HG02798 (cell line): ENCODE results near the gene RBM38.
A peak's percentile ranks its signal among the peaks of the same experiment; 100 is the strongest.

Source experiments
- ATAC-seq: cut with Tn5 transposase; IDR thresholded peaks from one replicate; pipeline ENCODE4 v1.9.1; 2021; ENCODE audit warnings: mild to moderate bottlenecking; ENCODE audit not compliant: unreplicated experiment, poor library complexity

RBM38 gene

GRCh38 chr20:57389695-57390603, 1.2 kb upstream of the RBM38 start:
- peak; percentile 13 for ATAC-seq

- peak; percentile 14 for ATAC-seq
Measured at GRCh38 chr20:57391439-57392301, 474 bp downstream of the RBM38 start.

DNA sequence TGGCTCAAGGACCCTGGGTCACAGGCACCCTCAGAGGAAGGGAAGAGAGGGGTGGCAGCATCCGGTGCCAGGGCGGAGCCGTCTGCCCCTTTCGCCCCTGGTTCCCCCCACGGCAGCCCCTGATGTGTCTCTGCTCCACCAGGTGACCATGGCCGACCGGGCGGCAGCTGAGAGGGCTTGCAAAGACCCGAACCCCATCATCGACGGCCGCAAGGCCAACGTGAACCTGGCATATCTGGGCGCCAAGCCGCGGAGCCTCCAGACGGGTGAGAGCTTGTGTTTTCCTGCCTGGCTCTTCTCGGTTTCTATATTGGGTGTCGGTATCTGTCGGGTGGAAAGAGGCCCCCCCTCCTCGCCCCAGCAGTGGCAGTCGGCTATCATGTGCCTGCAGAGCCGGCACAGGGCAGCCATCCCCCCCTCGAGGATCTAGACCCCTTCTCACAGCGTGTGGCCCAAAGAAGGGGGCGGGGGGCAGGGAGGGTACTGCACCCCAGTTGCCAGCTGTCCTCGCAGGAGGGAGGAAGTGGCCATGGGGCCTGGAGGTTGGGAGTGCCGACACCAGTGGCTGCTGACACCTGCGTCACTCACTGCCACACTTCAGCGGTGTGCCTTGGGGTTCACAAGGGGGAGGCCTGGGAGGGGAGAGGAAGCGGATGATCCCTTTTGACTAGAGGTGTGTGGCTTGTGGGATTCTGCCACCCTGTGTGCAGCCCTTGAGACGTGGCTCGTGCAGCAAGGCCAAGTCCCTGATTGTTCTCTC, 1.5 kb downstream of the RBM38 start:
- no peak for ATAC-seq

- no peak for ATAC-seq
Measured at GRCh38 chr20:57393321-57394120, 2.3 kb downstream of the RBM38 start.

- no peak for ATAC-seq
Measured at GRCh38 chr20:57394121-57395082, 3.2 kb downstream of the RBM38 start.

GRCh38 chr20:57395111-57395966, 4.1 kb downstream of the RBM38 start:
- no peak for ATAC-seq

DNA sequence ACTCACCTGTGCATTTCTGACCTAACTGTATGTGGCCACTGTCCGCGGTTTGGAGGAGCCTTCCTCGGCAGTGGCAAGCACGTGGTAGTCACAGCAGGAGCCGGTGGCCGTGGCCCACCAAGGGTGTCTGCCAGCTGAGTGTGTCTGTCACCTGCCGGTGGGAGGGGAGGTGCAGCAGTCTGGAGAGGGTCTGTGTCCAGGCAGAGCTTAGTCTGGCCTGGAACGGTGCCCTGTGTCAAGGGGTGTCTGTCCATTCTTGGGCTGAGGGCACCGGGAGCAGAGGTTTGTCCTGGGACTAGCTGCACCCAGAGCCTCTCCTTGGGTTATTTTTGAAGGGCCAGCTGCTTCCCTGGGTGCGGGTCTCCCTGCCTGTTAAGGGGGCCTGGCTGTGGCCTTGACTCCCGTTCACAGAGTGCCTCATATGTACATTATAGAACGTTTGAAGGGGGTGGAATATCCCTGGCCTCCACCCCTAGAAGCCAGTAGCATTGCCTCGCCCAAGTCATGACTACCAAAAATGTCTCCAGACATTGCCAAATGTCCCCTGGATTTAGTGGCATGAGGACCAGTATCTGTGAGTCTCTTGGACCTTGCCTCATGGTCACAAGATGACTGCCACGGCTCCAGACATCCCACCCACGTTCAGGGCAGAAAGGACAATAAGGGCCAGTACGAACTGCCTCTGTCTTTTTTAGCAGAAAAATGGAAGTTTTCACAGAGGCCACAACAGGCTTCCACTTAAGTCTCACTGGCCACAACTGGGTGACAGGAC, 5.2 kb downstream of the RBM38 start:
- ATAC-seq, result no peak

DNA sequence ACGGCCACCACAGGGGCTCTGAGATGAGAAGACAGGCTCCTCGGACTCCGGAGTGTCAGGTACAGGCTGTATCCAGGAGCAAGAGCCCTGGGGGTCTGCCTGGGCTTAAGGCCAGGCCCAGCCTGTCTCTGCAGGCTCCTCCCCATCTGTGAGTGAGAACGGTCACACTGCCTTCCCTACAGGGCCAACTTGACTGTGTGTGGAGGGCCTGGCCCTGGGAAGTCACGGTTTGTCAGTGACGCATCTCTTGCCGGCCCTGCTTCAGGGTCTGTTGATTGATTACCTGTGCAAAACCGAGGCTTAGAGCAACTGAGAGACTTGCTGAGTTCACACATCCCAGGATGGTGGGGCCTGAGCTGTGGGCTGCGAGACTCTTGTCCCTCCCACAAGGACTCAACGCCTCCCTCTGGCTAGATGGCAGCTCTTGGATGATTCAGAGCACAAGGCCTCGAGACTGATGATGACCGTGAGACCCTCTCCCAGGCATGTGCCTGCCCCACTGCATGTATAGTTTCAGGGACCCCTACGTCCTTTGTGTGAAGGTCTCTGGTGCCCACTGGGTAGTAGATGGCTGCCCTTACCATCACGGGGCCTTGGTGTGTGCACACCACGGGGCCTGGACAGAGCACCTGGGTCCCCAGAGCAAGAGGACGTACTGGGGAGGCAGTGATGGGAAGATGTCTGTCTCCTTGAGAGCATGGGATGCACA, 5.9 kb downstream of the RBM38 start:
- no peak for ATAC-seq

DNA sequence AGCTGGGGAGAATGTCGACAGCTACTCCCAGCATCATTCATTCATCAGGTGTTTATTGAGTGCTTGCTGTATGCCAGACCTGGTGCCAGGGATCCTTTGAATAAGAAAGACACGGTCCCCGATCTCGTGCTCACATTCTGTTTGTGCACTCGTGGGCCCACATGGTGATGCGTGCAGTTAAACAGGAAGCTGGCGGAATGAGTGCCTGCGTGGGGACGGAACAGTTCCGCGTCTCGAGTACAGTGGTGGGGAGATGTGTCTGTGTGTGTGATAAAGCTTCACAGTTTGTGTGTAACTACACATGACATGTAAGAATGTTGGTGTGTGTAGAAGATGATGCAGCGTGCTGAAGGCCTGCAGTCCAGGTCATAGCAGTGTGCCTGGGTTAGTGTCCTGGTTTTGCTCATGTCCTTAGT, 6.5 kb downstream of the RBM38 start:
- no peak for ATAC-seq

GRCh38 chr20:57398231-57398821, 7.1 kb downstream of the RBM38 start:
- peak; percentile 63 for ATAC-seq

- ATAC-seq, result no peak
Measured at GRCh38 chr20:57398901-57399535, 7.8 kb downstream of the RBM38 start.

DNA sequence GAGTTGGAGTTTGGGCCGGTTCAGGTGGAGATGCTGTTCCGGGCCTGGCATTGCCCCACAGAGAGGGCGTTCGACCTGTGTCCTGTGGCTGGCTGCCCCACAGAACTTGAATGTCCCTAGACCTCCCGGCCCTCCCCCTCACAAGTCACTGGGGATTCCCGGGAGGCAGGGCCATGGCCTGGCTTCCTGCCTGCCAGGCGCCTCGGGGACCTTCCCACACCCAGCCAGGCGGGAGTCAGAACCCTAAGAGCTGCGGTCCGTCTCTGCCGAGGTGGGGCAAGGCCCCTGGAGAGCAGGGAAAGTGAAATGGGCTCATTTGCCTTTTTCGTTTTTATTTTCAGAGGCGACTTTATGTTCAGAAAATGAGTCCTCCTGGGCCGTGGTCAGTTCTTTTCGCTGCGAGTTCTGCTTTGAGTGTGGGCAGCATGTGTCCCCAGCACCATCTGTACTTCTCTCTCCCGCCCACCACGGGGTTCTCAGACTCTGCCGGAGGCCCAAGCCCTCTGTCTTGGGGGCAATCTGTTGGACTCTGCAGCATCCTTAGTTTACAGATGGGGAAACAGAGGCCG, 8.5 kb downstream of the RBM38 start:
- peak; percentile 50 for ATAC-seq

GRCh38 chr20:57400231-57400701, 9.1 kb downstream of the RBM38 start:
- no peak for ATAC-seq

DNA sequence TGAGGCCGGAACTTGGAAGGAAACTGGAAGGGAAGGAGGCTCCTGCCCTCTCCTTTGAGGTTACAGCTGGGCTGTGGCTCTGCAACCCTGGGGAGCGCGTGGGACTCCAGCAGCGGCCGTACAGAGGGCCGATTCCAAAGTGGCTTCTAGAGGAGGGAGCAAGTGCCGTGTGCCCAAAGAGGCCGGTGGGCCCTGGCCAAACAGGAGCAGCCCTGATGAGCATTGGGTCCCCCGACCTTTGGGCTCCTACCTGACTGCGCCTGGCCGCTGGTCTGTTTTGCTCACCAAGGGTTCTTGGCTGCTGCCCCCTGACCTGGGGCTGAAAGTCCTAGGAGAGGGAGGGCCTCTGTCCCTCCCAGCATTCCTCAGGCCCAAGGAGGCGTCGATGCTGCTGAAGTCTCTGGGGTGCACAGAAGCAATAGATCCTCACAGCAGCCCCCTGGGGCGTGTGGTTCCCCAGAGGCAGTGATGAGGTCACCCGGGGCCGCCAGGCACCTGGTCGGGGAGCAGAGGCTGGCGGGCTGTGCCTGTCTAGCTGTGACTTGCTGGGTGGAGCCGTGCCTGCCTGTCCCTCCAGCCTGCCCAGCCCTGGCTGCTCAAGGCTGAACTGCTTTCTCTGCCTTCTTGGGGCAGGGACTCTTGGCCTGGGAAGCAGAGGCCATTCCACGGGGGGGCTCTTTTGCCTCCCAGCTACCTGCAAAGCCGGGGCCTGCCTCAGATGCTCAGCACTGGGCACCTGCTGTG, 9.8 kb downstream of the RBM38 start:
- peak; percentile 31 for ATAC-seq
